ENCODE measurements around the gene DOCK7.
A peak's percentile ranks its signal among the peaks of the same experiment; 100 is the strongest.
"Not testable (repeated sequence)": the region's sequence is repeated elsewhere in the genome, so short reads cannot be mapped to it uniquely, and the experiment has no call there.

DOCK7 gene, protein sequence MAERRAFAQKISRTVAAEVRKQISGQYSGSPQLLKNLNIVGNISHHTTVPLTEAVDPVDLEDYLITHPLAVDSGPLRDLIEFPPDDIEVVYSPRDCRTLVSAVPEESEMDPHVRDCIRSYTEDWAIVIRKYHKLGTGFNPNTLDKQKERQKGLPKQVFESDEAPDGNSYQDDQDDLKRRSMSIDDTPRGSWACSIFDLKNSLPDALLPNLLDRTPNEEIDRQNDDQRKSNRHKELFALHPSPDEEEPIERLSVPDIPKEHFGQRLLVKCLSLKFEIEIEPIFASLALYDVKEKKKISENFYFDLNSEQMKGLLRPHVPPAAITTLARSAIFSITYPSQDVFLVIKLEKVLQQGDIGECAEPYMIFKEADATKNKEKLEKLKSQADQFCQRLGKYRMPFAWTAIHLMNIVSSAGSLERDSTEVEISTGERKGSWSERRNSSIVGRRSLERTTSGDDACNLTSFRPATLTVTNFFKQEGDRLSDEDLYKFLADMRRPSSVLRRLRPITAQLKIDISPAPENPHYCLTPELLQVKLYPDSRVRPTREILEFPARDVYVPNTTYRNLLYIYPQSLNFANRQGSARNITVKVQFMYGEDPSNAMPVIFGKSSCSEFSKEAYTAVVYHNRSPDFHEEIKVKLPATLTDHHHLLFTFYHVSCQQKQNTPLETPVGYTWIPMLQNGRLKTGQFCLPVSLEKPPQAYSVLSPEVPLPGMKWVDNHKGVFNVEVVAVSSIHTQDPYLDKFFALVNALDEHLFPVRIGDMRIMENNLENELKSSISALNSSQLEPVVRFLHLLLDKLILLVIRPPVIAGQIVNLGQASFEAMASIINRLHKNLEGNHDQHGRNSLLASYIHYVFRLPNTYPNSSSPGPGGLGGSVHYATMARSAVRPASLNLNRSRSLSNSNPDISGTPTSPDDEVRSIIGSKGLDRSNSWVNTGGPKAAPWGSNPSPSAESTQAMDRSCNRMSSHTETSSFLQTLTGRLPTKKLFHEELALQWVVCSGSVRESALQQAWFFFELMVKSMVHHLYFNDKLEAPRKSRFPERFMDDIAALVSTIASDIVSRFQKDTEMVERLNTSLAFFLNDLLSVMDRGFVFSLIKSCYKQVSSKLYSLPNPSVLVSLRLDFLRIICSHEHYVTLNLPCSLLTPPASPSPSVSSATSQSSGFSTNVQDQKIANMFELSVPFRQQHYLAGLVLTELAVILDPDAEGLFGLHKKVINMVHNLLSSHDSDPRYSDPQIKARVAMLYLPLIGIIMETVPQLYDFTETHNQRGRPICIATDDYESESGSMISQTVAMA (N-terminal part only)

GRCh38 chr1:62687903-62688686, at the start of gene DOCK7:
DOCK7 (minus strand) TSS chr1:62688386; CDS start chr1:62688264, 122 bp downstream.
- DNase-seq (ENCODE audit: low read depth): peak; percentile 70

GRCh38 chr1:62735491-62736171, 47.4 kb upstream of the DOCK7 start:
- DNase-seq (ENCODE audit: low read depth): no peak

DNA sequence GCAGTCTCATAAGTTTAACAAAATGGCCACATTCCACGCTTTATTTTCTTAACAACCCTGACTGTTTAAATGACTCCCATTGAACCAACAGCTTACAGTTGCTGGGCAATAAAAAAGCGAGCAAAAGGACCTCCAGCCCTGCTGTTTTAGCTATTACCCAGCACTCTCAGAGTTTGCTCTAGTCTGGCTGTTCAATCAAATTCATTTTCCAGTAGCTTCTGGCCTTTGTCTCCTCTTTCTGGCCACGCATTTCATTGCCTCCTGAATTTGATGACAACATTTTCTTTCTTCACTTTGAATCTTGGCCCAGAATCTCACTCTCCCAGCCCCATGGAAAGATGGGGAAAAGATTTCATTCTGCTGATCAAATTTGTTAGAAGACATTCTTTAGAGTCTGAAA, 44.1 kb upstream of the DOCK7 start:
- DNase-seq (ENCODE audit: low read depth): no peak

GRCh38 chr1:62728963-62729362, 40.8 kb upstream of the DOCK7 start:
- no peak for DNase-seq (ENCODE audit: low read depth)

DNA sequence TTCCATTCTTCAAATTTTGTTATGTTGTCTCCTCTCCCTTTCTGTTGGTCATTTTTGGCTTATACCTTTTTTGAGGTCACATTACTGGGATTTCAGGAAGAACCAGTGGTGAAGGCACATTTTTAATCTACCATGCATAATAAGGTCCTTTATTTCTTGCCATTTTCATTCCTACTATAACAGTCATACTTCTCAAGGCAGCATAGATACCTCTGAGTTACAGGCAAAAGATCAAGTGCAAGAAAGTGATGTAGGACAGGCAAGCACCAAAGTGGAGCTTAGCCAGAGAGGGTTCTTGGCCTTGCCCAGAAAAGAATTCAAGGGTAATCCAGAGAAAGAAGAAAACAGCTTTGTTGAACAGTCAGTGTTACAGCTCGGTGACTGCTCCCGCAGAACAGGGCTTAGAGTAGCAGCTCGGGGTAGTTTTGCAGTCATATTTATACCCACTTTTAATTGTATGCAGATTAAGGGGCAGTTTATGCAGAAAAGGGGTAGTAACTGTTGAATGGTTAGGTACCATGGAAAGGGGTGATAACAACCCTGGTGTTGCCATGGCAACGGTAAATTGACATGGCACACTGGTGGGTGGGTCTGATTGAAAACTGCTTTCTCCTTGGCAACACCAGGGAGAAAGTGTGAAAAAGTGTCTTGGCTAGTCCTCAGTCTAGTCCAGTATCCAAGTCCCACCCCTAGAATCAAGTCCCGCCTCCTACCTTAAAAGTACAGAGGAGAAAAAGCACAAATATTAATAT, 39.6 kb upstream of the DOCK7 start:
- no peak for DNase-seq (ENCODE audit: low read depth)

- DNase-seq (ENCODE audit: low read depth): no peak
These were observed 37.8 kb upstream of the DOCK7 start for GRCh38 chr1:62726011-62726442.

DNA sequence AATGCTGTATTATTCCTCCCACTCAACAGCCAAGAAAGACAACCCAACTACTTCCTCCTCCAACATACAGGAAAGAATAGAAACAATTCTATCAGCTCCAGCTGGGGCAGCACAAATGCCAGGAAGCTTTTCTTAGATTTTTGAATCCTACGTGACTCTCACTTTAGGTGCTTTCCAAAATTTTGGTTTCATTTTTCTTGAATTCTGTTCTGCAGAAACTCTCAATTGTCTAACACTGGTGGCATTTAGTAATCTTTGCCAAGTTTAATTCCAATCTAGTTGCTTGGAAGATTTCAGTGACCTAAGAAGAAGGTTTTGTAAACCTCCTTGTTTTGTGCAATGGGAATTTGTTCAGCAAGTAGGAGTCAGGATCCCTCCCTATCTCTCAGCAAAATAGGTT, 37.1 kb upstream of the DOCK7 start:
- DNase-seq (ENCODE audit: low read depth): peak; percentile 55

GRCh38 chr1:62724430-62724829, 36.2 kb upstream of the DOCK7 start:
- no peak for DNase-seq (ENCODE audit: low read depth)

DNA sequence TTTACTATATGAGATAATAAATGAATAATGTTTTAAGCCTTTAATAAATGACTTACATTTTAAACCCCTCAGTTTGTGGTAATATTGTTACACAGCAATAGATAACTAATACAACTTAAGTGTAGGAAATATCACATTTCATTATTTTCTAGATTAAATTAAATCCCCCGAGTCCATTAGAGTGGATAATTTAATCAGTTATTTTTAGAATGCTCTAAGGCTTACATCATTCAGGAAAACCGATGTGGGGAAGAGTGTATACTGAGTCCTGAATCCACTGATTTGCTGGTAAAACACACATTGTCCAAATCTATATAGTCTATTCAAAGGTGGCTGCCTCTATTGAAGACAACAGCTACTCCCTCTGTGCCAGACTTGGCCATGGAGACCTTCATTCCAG, 35.7 kb upstream of the DOCK7 start:
- no peak for DNase-seq (ENCODE audit: low read depth)

GRCh38 chr1:62722796-62723195, 34.6 kb upstream of the DOCK7 start:
- no peak for DNase-seq (ENCODE audit: low read depth)

DNA sequence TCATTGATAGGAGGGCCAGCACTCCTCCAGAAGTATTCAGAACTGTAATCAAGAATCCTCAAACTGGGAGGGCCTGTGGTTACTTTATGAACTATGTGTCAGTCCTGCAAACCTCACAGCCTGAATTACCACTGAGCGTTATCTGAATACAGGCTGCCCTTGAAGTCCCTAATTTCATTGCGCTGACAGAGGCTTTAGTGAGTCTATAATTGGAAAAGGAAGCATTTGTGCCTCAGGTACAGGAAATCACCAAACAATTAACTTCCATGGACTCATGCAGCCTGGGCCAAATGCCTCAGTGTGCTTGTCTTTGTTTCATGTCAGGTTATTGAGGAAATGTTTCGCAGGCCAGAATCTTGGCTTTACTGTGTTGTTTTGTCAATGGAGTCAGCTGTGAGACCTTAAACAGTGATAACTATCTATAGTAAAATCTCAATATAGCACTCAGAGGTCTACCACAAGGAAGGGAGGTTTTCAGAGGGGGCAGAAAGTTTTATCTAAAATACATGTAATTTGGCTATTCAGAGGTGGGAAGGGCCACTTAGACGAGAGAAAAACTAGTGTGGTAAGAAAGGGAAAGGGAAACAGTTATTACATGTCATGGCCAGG, 32.9 kb upstream of the DOCK7 start:
- no peak for DNase-seq (ENCODE audit: low read depth)

- not testable (repeated sequence) for DNase-seq (ENCODE audit: low read depth)
These were observed 30.2 kb upstream of the DOCK7 start for GRCh38 chr1:62718400-62718799.

DNA sequence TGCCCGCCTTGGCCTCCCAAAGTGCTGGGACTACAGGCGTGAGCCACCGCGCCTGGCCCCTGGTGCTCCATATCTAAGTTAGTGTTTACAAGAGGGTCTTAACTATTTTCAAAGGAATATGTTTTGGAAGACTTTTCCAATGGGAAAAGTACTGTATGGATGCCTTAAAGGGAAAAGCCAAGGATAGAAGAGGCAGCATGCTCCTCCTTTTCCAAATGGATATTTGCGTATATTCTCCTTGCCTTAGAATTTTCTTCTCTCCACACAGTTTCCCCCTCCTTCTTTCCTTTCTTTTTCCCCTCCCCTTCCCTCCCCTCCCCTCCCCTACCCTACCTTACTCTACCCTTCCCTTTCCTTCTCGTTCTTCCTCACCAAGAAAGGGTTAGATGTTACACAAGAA, 29.3 kb upstream of the DOCK7 start:
- no peak for DNase-seq (ENCODE audit: low read depth)

- DNase-seq (ENCODE audit: low read depth): no peak
These were observed 28.2 kb upstream of the DOCK7 start for GRCh38 chr1:62716397-62716796.

DNA sequence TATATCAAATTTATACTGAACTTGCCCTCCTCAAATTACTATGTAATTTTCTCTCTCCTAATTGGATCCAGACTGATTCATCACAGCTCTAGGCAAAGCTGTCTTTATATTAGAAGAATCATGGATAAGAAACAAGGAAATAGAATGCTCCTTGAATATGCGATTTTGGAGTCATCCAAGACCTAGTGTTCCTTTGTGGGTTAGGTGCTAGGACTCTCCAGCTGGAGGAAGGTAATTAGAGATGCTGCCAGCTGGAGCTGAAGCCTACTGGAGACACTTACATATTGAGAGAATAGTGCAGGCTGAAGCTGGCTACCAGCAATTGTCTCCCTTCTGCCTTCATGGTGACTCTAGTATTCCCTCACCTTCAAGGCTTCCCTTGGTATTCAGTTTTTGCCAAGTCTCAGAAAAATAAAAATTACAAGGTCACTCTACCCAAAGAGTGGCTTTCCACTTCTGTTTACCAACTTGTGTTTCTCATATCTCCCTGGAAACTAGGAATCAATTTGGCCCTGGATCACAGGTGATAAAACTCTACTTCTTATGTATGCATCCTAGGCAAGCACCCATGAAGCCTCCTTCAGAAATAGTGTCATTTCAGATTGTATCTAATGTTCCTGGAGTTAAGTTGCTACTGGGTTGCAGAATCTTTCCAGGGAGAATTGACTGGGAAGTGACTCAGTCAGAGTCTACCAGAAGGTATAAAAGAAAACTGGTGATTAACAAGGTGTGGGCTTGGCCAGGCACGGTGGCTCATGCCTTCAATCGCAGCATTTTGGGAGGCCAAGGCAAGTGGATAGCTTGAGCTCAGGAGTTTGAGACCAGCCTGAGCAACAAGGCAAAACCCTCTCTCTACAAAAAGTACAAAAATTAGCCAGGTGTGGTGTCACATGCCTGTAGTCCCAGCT, 24.4 kb upstream of the DOCK7 start:
- DNase-seq (ENCODE audit: low read depth): no peak

GRCh38 chr1:62707744-62708120, 19.5 kb upstream of the DOCK7 start:
- DNase-seq (ENCODE audit: low read depth): no peak

DNA sequence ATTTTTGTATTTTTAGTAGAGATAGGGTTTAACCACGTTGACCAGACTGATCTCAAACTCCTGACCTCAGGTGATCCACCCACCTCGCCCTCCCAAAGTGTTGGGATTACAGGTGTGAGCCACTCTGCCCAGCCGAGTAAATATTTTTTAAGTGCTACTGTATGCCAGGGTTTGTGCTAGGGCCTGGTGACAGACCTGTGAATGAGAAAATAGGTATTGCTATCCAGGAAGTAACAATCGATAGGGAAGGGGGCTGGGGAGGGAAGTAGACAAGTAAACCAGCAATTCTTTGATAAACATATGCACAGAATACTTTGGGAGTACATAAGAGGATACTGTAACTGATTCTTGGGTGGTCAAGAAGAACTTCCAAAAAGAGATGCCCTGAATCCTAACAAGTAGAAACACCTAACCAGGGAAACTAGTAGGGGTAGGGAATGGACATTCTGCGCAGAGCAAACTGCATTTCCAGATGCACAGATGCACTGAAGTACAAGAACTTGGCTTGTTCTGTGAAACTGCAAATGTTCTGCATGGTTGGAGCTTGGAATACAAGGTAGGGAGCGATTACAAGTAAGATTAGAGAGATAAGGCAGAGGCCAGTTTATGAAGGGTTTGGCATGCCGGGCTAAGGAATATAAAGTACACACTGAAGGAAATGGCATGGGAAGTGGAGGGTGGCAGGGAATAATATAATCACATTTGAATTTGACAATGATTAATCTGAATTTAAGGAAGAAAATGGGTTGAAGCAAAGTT, 19.0 kb upstream of the DOCK7 start:
- DNase-seq (ENCODE audit: low read depth): no peak

- not testable (repeated sequence) for DNase-seq (ENCODE audit: low read depth)
These were observed 10.0 kb upstream of the DOCK7 start for GRCh38 chr1:62698161-62698560.

All from stromal cell of bone marrow (primary cell).